CD4-positive, alpha-beta T cell treated with Interleukin-21 for 1 hour (primary cell): ENCODE measurements around the gene ACMSD.
"Not testable (repeated sequence)": the region's sequence is repeated elsewhere in the genome, so short reads cannot be mapped to it uniquely, and the experiment has no call there.

ENCODE experiments used
- DNase-seq: peaks from one replicate; pipeline ENCODE4 v3.0.0-alpha.2; 2020

Gene ACMSD

DNA sequence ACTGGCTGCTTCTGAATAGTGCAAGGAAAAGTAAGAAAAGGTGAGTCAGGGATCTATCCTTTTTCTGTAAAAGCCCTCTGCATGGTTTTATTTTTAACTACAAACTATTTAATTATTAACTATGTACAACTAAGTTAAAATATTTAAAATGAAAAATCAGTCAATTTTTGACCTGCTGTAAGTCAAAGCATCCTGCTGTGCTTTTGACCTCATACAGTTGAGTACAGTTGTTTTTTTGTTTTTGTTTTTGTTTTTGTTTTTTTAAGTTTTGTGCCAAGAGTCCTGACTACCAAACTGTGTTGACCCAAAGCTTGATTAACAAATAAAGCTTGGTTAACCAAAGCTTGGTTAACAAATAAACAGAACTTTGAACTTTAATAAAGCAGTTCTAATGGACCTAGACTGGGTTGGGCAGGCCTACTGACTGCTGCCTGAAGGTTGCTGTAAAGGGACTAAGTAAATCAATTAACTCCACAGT is at the start of gene ACMSD:
Gene ACMSD (plus strand): TSS at position 474 of the 478 bp plus-strand sequence. CDS start 67 bp downstream, outside the sequence.
- DNase-seq: no peak

- DNase-seq: no peak
Observed at GRCh38 chr2:134790487-134790886, 47.9 kb upstream of the ACMSD start.

DNA sequence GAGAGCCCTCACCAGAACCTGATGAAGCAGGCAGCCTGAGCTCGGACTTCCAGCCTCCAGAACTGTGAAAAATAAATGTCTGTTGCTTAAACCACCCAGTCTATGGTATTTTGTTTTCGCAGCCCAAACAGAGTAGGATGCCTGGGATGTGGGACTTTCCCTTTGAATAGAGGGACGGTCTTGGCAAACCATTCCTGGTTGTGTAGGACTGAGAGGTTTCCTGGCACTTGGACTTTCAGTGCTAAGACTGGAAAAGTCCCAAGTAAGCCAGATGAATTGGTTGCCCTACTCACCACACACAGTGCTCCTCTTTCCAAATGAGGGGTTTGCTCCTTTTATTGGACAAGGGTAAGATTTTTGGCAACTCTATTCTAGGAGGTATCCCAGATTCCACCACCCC is 46.8 kb upstream of the ACMSD start:
- DNase-seq: no peak

- DNase-seq: no peak
Observed at GRCh38 chr2:134792186-134792585, 46.2 kb upstream of the ACMSD start.

- DNase-seq: no peak
Observed at GRCh38 chr2:134795765-134796164, 42.7 kb upstream of the ACMSD start.

DNA sequence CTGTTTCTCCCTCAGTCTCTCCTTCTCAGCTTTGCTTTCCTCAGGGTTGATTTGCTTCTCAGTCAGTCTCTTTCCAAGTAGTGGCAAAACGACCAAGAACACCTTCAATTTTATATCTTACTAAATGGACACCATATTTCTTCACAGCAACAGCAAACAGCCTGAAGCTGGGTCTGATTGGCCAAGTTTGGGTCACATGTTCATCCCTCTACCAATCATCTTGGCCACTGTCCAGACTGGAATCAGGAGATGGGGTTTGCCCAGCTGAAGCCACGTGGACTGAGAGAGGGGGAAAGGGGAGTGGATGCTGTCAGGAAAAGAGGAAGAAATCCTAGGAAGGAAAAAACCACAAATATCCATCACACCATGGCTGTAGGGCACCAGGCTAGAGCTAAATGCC is 42.0 kb upstream of the ACMSD start:
- DNase-seq: no peak

DNA sequence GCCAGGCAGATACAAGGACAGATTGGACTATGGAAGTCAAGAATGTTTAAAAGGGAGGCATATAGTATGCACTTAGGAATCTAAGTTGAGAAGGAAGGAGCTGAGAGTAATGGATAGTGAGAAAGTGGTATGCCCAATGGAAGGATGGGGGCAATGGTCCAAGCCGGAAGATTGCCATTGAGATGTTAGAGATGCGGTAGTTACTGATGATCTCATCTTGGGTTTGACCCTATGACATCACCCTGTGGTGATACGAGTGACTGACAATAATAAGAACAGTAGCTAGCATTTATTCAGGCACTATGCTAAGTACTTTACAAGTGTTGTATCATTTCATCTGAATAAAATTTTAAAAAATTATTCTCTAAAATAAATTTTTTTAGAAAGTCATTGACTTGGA is 38.5 kb upstream of the ACMSD start:
- no peak for DNase-seq

DNA sequence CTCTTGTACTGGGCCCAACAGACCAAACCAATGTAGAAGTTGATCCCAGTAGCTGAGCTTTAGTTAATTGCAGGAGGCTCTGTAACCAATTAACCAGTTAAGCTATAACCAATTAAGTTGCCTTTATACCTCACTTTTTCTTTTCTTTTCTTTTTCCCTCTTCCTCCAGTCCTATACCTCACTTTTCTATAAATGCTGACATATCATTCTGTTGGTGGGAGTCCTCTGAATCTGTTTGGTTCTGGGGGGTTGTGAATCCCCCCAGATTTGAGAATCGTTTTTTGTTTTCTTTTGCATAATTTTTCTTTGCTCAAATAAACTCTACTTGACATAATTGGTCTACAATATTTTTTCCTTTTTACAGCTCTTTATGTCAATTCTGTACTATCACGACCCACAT is 38.1 kb upstream of the ACMSD start:
- DNase-seq: no peak

DNA sequence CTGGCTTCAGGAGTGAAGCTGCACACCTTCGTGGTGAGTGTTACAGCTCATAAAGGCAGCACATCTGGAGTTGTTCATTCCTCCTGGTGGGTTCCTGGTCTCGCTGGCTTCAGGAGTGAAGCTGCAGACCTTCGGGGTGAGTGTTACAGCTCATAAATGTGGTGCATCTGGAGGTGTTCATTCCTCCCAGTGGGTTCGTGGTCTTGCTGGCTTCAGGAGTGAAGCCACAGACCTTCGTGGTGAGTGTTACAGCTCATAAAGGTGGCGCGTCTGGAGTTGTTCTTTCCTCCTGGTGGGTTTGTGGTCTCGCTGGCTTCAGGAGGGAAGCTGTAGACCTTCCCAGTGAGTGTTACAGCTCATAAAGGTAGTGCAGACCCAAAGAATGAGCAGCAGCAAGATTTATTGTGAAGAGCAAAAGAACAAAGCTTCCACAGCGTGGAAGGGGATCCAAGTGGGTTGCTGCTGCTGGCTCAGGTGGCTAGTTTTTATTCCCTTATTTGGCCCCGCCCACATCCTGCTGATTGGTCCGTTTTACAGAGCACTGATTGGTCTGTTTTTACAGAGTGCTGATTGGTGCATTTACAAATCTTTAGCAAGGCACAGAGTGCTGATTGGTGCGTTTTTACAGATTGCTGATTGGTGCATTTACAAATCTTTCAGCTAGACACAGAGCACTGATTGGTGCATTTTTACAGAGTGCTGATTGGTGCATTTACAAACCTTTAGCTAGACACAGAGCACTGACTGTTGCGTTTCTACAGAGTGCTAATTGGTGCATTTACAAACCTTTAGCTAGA is 34.6 kb upstream of the ACMSD start:
- not testable (repeated sequence) for DNase-seq

- DNase-seq: no peak
Observed at GRCh38 chr2:134815741-134816140, 22.7 kb upstream of the ACMSD start.

DNA sequence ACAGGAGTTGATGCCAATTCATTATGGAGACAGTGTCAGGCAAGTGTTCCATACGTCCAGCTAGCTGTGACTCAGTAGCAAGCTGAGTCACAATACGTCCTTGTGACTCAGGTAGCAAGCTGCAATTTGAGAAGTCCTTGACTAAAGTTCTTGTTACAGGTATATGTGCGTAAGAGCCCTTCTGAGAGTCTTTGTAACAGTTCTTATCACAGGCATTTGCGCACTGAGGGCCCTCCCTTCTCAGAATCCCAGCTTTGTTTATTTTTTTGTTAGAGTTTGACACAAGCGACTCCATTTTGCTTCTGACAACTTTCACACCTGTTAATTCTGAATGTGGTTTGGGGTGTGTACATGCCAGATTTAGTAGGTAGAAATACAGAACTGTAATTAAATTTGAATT is 20.1 kb upstream of the ACMSD start:
- no peak for DNase-seq

DNA sequence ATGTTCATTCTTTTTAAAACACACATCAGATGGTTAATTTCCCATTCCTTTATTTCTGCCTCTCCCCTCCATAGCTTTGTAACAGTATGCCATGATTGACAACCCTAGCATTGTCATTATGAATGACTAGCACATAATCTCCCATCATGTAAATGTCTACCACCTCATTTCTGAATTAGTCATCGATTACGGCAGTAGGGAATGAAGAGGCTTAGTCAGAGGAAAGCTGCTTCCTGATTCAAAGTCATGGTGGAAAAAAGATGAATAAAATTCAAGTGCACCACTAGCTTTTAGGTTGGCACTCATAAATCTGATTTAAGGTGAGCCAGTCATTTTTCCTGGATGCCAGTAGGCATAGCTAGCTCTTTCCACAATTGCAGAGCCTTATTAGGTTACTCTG is 19.1 kb upstream of the ACMSD start:
- no peak for DNase-seq

DNA sequence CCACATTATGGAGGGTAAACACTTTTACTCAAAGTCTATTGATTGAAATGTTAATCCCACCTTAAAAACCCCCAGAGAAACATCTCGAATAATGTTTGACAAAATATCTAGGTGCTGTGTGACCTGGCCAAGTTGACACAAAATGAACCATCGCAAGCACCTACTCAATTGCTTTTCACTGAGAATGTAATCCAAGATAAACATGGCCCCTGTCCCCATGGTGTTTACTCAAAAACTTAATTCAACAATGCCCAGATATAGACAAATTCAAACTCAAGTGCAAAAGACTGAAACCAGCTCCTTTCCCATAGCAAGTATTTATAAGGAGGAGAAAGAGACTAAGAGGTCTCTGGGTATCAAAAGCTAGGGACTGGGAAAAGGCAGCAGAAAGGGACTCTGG is 15.0 kb upstream of the ACMSD start:
- no peak for DNase-seq

- no peak for DNase-seq
Observed at GRCh38 chr2:134823832-134824231, 14.6 kb upstream of the ACMSD start.

DNA sequence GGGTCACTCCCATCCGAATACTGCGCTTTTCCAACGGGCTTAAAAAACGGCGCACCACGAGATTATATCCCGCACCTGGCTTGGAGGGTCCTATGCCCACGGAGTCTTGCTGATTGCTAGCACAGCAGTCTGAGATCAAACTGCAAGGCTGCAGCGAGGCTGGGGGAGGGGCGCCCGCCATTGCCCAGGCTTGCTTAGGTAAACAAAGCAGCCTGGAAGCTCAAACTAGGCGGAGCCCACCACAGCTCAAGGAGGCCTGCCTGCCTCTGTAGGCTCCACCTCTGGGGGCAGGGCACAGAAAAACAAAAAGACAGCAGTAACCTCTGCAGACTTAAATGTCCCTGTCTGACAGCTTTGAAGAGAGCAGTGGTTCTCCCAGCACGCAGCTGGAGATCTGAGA is 12.7 kb upstream of the ACMSD start:
- not testable (repeated sequence) for DNase-seq

DNA sequence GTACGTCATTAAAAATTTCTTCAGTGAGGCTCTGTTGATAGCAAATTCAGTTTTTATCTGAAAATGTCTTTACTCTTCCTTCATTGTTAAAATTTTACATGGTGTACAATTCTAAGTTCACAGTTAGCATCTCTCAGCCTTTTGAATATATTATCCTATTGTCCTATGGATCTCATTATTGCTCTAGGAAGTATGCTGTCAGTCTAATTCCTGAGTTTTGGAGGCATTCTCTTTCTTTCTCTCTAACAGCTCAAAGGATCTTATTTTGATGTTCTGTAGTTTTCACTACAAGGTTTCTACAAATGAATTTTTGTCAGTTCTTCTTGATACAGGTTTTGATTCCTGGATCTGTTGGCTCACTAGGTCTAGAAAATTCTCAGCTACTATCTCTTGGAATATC is 2.9 kb upstream of the ACMSD start:
- DNase-seq: no peak

GRCh38 chr2:134836986-134837385 is 1.4 kb upstream of the ACMSD start:
- no peak for DNase-seq

DNA sequence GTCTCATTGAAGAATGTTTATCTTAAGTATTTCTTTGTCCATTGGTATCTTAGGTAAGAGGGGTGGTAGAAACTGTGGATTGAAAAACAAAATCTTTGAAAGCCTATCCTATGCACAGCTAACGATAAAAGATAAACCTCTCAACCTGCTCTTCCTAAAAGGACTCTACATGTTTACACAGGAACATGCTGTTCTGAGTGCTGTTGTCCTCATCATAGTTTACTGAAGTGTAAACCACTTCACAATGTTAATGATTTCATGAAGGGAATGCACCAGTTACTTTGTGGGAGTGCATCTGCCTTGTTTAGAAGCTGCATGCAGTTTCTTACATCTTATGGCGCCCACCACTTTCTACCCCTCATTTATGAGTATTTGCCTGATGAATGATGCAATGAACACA is 1.2 kb downstream of the ACMSD start:
- DNase-seq: no peak

DNA sequence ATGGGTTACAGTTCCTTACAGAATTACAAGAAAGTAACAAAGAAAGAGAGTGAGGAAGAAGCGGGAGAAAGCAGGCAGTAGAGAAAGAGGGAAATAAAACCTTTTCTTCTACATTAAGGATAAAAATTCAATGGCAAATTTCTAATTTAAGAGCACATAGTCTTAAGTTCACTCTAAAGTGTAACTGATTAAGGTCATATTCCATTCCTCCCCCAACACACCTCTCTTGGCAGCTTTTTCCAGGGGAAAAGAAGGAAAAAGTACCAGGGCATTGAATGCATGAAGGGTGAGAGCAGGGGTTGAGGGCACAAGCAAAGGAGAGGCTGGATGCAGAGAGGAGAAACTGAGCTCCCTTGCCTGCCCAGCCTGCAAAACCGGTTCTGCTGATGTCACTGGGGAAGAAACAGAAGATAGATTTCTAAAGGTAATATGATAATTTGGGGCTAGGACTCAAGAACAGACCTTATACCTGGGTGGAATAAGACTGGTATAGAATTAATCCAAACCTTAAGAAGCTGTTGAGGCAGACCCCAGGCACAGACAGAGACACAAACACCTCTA is 4.6 kb downstream of the ACMSD start:
- no peak for DNase-seq

GRCh38 chr2:134843968-134844367 is 5.6 kb downstream of the ACMSD start:
- no peak for DNase-seq

- DNase-seq: no peak
Observed at GRCh38 chr2:134845028-134845427, 6.6 kb downstream of the ACMSD start.

DNA sequence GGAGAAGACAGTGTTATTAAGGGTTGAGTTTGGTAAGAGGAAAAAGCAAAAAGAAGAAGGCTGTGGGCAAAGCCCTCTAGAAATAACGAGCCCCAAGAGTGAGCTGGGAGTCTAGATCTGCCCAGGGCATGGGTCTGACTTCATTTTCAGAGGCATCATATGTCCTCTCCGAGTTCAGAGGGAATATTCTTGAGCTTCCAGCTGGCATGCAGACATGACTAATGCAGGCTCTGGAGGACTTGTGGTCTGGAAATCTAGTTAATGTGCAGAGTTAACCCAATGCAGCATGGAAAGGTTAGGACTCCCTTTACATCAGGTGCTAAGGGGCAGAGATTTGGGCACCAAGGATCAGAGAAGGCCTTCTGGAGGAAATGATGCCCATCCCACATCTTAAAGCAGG is 7.3 kb downstream of the ACMSD start:
- no peak for DNase-seq

DNA sequence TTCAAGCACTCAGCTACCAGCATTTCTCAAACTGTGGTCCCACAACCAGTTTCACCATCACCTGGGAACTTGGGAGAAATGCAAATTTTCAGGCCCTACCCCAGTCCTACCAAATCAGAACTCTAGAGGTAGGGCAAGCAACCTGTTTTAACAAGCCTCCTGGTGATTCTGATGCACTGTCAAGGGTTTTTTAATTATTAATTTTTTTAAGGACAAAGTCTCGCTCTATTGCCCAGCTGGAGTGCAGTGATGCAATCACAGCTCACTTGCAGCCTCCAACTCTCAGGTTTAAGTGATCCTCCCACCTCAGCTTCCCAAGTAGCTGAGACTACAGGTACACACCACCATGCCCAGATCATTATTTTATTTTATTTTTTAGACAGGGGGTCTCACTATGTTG is 7.8 kb downstream of the ACMSD start:
- no peak for DNase-seq

GRCh38 chr2:134847582-134847981 is 9.2 kb downstream of the ACMSD start:
- DNase-seq: not testable (repeated sequence)

- no peak for DNase-seq
Observed at GRCh38 chr2:134852518-134852917, 14.1 kb downstream of the ACMSD start.
